BJ (cell line): ENCODE results near the gene PCDH9. TPM values are rescaled to one million over a fixed set of nuclear protein-coding genes. Genes with fewer than 3 reads are reported as not detected.
"Not testable (repeated sequence)": the region's sequence is repeated elsewhere in the genome, so short reads cannot be mapped to it uniquely, and the experiment has no call there.

Experiments
- CTCF ChIA-PET: fragments of 350-600 bp; formaldehyde crosslinking; extraction: SDS; loops from one replicate; lab custom pipeline; 2021; ENCODE audit warnings: antibody characterized with exemption, inconsistent platforms; lab: Yijun Ruan, JAX
- POLR2A ChIA-PET: fragments of 300-600 bp; sonication (Branson Sonifier 250); formaldehyde crosslinking; extraction: SDS; loops from one replicate; lab custom pipeline; 2021; ENCODE audit warnings: antibody characterized with exemption; lab: Charles Lee
- DNase-seq: peaks from one replicate; pipeline ENCODE4 v3.0.0-alpha.2; 2011; ENCODE audit warnings: low read depth
- H3K27me3 ChIP-seq: 2 replicates; pipeline ENCODE4 v1.6.0; 2011; ENCODE audit warnings: low read length; ENCODE audit not compliant: control insufficient read depth, insufficient read depth
- H3K36me3 ChIP-seq: 2 replicates; pipeline ENCODE4 v1.5.1; 2011; ENCODE audit warnings: low read length; ENCODE audit not compliant: control insufficient read depth, insufficient read depth
- H3K4me3 ChIP-seq: 2 replicates; pipeline ENCODE4 v1.5.1; 2011; ENCODE audit warnings: low read depth, mild to moderate bottlenecking, control low read depth, low read length
- polyA plus RNA-seq: library from polyadenylated mRNA; depleted of rRNA; stranded (reverse); fragments of >200 nt; gene quantifications from 2 replicates; pipeline ENCODE4 v1.2.3, GENCODE V29; 2011
- TF ChIP-seq, protein P1 (sequence below): IDR thresholded peaks from 2 replicates; pipeline ENCODE4 v1.5.1; 2011; ENCODE audit warnings: low read depth, mild to moderate bottlenecking, control low read depth, inconsistent platforms, low read length, moderate library complexity; ENCODE audit not compliant: insufficient read depth

The PCDH9 gene
- polyA plus RNA-seq, 1 experiment = 2.3 TPM

GRCh38 chr13:66305961-66306617 lies 924.0 kb downstream of the PCDH9 start:
- Histone ChIP-seq H3K36me3 (no peaks in the 10 kb centered on the region), H3K4me3 (no peak overlapping the region), H3K27me3 (no peaks in the 10 kb centered on the region)
- POLR2A ChIA-PET = no interaction called here
- DNase-seq = no peak
- TF ChIP-seq, protein P1, sequence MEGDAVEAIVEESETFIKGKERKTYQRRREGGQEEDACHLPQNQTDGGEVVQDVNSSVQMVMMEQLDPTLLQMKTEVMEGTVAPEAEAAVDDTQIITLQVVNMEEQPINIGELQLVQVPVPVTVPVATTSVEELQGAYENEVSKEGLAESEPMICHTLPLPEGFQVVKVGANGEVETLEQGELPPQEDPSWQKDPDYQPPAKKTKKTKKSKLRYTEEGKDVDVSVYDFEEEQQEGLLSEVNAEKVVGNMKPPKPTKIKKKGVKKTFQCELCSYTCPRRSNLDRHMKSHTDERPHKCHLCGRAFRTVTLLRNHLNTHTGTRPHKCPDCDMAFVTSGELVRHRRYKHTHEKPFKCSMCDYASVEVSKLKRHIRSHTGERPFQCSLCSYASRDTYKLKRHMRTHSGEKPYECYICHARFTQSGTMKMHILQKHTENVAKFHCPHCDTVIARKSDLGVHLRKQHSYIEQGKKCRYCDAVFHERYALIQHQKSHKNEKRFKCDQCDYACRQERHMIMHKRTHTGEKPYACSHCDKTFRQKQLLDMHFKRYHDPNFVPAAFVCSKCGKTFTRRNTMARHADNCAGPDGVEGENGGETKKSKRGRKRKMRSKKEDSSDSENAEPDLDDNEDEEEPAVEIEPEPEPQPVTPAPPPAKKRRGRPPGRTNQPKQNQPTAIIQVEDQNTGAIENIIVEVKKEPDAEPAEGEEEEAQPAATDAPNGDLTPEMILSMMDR = no peak
- CTCF ChIA-PET = no interaction called here

DNA sequence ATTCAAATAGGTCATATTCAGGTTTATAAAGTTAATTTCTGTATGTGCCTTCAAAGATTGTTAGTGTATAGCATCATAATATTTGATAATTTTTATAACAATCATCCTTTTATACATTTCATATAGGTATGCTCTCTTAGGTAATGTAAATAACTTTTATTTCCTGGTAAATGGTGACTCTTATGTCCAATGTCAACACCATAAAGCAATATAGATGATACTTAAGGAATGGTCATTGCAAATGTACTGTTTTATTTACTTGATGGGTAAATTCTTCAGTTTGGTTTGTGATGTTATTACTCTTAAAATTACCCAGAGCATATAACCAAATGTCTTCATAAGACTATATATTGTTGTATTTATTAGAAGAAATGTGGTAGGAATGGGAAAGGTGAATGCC lies 928.7 kb downstream of the PCDH9 start:
- ChIA-PET POLR2A (no interaction called here), CTCF (no interaction called here)
- TF ChIP-seq, protein P1 = no peak
- H3K36me3 ChIP-seq = no peaks in the 10 kb centered on the region
- H3K27me3 ChIP-seq = no peaks in the 10 kb centered on the region
- no peak for DNase-seq
- no peak overlapping the region for H3K4me3 ChIP-seq

DNA sequence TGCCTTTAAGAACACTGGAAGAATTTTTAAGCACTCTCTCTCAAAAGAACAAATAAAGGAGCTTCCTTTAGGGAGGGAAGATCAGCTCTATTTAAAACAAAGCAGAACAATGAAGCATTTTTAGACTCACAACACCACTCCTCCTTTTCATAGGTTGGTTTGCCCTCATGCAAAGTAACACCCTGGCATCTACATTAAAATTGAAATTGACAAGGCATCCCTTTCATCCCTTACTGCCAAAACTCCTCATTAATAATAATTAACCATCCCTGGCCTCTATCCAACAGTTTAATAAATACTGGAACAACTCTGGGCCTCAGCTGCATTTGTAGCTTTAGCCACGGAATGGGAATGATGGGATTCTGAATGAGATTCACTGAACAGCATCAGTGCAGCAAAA lies 929.1 kb downstream of the PCDH9 start:
- TF ChIP-seq, protein P1 = no peak
- H3K36me3 ChIP-seq = no peaks in the 10 kb centered on the region
- ChIA-PET POLR2A (no interaction called here), CTCF (no interaction called here)
- H3K4me3 ChIP-seq = no peak overlapping the region
- no peaks in the 10 kb centered on the region for H3K27me3 ChIP-seq
- no peak for DNase-seq

DNA sequence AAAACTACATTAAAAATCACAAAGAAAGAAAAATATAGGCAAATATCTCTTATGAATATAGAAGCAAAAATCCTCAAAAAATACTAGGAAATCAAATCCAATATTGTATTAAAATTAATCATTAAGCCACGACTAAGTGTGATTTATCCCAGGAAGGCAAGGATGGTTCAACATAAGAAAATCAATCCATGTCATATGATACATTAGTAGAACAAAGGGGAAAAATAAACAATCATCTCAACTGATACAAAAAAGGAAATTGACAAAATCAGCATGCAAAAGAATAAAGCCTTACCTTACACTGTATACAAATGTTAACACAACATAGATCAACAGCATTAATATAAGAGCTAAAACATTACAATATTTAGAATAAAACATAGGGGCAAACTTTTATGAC lies 933.3 kb downstream of the PCDH9 start:
- no peaks in the 10 kb centered on the region for H3K27me3 ChIP-seq
- ChIA-PET POLR2A (no interaction called here), CTCF (no interaction called here)
- no peaks in the 10 kb centered on the region for H3K36me3 ChIP-seq
- DNase-seq = no peak
- TF ChIP-seq, protein P1 = no peak
- no peak overlapping the region for H3K4me3 ChIP-seq

DNA sequence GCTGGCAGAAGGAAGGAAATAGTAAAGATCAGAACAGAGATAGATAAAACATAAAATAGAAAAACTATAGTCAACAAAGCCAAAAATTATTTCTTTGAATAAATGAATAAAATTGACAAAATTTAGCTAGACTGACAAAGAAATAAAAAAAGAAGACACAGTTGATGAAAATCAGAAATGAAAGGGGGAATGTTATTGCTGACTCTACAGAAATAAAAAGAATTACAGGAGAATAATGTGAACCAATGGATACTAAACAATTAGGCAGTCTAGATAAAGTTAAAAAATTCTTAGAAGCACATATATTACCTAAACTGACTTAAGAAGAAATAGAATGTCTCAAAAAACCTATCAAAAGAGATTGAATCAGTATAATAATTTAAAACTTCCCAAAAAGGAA lies 933.8 kb downstream of the PCDH9 start:
- Histone ChIP-seq H3K27me3 (no peaks in the 10 kb centered on the region), H3K4me3 (no peak overlapping the region), H3K36me3 (no peaks in the 10 kb centered on the region)
- CTCF ChIA-PET = no interaction called here
- POLR2A ChIA-PET = no interaction called here
- no peak for DNase-seq
- TF ChIP-seq, protein P1 = no peak

GRCh38 chr13:66286806-66287205 lies 943.3 kb downstream of the PCDH9 start:
- H3K4me3 ChIP-seq, DNase-seq, H3K27me3 ChIP-seq, POLR2A ChIA-PET, H3K36me3 ChIP-seq, CTCF ChIA-PET: not testable (repeated sequence)
